Endodermal cell (in vitro differentiated cells): Measurements from ENCODE around the gene GPX4. TPM values are rescaled to one million over a fixed set of nuclear protein-coding genes. Genes with fewer than 3 reads are reported as not detected.

Experiments used
- DNase-seq: peaks from one replicate; pipeline ENCODE4 v3.0.0-alpha.2; 2017
- H3K27ac ChIP-seq: 2 replicates; pipeline ENCODE4 v1.5.1; 2013; ENCODE audit warnings: mild to moderate bottlenecking, low read depth, low read length, moderate library complexity
- H3K27me3 ChIP-seq: 2 replicates; pipeline ENCODE4 v1.6.1; 2013; ENCODE audit warnings: mild to moderate bottlenecking, low read length, moderate library complexity; ENCODE audit not compliant: insufficient read depth, control insufficient read depth, poor library complexity, severe bottlenecking
- H3K36me3 ChIP-seq: 2 replicates; pipeline ENCODE4 v1.7.0; 2013; ENCODE audit warnings: mild to moderate bottlenecking, low read length, moderate library complexity; ENCODE audit not compliant: control insufficient read depth, insufficient read depth
- H3K4me1 ChIP-seq: one replicate; pipeline ENCODE4 v1.7.0; 2013; ENCODE audit warnings: low read length; ENCODE audit not compliant: control insufficient read depth, insufficient read depth
- H3K4me3 ChIP-seq: 2 replicates; pipeline ENCODE4 v1.5.1; 2013; ENCODE audit warnings: mild to moderate bottlenecking, low read length, moderate library complexity
- H3K9ac ChIP-seq: 2 replicates; pipeline ENCODE4 v1.6.1; 2013; ENCODE audit warnings: mild to moderate bottlenecking, low read length, moderate library complexity; ENCODE audit not compliant: poor library complexity, severe bottlenecking; ENCODE audit errors: extremely low read depth
- H3K9me3 ChIP-seq: 2 replicates; pipeline ENCODE4 v1.6.1; 2013; ENCODE audit warnings: mild to moderate bottlenecking, low read length, moderate library complexity; ENCODE audit not compliant: control insufficient read depth
- H3K27ac Mint-ChIP-seq: 2 replicates; pipeline ENCODE4 v1.8.0; 2020; ENCODE audit warnings: mixed read lengths
- H3K27me3 Mint-ChIP-seq: 2 replicates; pipeline ENCODE4 v1.8.0; 2021; ENCODE audit warnings: mild to moderate bottlenecking, mixed read lengths; ENCODE audit not compliant: insufficient read depth
- H3K36me3 Mint-ChIP-seq: 2 replicates; pipeline ENCODE4 v1.8.0; 2020; ENCODE audit warnings: low read depth, mixed read lengths
- H3K4me1 Mint-ChIP-seq: 2 replicates; pipeline ENCODE4 v1.8.0; 2020; ENCODE audit warnings: mixed read lengths
- H3K4me3 Mint-ChIP-seq: 2 replicates; pipeline ENCODE4 v1.8.0; 2020; ENCODE audit warnings: mild to moderate bottlenecking, moderate library complexity, mixed read lengths
- H3K9me3 Mint-ChIP-seq: 2 replicates; pipeline ENCODE4 v1.8.0; 2020; ENCODE audit warnings: mild to moderate bottlenecking, mixed read lengths
- WGBS, 2 experiments: methylation state at CpG; one replicate each; pipeline versions ENCODE4 v1.1.5 to v1.1.7; 2013; ENCODE audit warnings: missing lambda C conversion rate in 2 of 2, mixed read lengths in 1 of 2; ENCODE audit not compliant: insufficient coverage in 1 of 2, insufficient read length in 1 of 2; 5-methylcytosine and 5-hydroxymethylcytosine counted together
- total RNA-seq, 2 donors: library from RNA; stranded (reverse); fragmentation: NEBNext Ultra II Directional in 1 of 2; extraction: Animal tissue kit (Norgen Biotek cat#: 25700) in 1 of 2; gene quantifications; 2 replicates in 1 of 2; 3 replicates in 1 of 2; pipeline ENCODE4 v1.2.1, GENCODE V29; 2021
- TF ChIP-seq, protein P1 (sequence below): fragments of 200-600 bp; sonication (generic); conservative IDR thresholded peaks from 2 replicates; pipeline ENCODE4 v1.5.0; 2021; ENCODE audit warnings: antibody characterized with exemption, mild to moderate bottlenecking

Gene GPX4
- total RNA-seq, 2 donors from 2014 or later = 331 to 449 TPM

DNA sequence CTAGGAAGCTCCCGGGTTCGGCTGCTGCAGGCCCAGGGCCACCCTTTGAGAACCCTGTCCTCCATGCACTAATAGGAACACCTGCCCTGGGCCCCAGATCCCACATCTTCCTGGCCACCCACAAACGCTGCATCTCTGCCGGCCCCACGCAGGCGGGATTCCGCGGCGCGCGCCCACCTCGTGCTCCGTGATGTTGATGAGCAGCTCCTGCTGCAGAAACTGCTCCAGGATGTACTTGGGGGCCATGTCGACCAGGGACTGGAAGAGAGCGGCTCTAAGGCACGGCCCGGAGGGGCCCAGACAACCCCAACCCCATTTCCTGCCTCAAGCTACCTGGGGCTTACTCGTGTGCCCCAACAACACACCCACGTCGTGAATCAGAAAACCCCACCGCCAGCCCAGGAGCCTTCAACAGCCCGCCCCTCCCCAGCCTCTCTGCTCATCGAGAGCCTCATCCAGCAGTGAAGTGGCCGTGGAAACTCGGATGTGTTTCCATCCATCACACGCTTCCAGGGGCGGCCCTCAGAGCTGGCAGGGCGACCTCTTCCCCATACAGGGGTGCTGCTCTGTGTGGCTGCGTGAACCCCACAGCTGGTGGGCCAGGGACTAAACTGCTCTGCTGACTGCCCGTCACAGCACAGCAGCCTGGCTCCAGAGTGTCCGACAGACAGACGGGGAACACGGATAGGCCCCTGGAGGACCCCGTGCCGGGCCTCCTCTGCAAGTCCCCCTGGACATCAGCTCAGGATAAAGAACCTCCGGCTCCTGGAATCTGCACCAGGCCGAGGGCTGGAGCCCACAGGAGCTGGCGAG, 12.9 kb upstream of the GPX4 start:
- no peak for DNase-seq
- H3K9me3 ChIP-seq = no peaks in the 10 kb centered on the region
- WGBS, 2 experiments = 94 to 95% methylated on average over 28 to 38 of the region's 38 CpGs
- H3K27me3 ChIP-seq = no peaks in the 10 kb centered on the region
- Mint-ChIP-seq H3K4me1 (peaks cover 4% of the 10 kb centered on the region), H3K36me3 (peaks cover 30% of the 10 kb centered on the region), H3K9me3 (no peaks in the 10 kb centered on the region), H3K4me3 (no peak overlapping the region), H3K27me3 (no peaks in the 10 kb centered on the region), H3K27ac (no peak overlapping the region)
- H3K9ac ChIP-seq = no peak overlapping the region
- TF ChIP-seq, protein P1, sequence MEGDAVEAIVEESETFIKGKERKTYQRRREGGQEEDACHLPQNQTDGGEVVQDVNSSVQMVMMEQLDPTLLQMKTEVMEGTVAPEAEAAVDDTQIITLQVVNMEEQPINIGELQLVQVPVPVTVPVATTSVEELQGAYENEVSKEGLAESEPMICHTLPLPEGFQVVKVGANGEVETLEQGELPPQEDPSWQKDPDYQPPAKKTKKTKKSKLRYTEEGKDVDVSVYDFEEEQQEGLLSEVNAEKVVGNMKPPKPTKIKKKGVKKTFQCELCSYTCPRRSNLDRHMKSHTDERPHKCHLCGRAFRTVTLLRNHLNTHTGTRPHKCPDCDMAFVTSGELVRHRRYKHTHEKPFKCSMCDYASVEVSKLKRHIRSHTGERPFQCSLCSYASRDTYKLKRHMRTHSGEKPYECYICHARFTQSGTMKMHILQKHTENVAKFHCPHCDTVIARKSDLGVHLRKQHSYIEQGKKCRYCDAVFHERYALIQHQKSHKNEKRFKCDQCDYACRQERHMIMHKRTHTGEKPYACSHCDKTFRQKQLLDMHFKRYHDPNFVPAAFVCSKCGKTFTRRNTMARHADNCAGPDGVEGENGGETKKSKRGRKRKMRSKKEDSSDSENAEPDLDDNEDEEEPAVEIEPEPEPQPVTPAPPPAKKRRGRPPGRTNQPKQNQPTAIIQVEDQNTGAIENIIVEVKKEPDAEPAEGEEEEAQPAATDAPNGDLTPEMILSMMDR = no peak
- H3K4me3 ChIP-seq = no peak overlapping the region
- H3K36me3 ChIP-seq = peaks cover 40% of the 10 kb centered on the region
- H3K27ac ChIP-seq = no peak overlapping the region
- no peaks in the 10 kb centered on the region for H3K4me1 ChIP-seq

DNA sequence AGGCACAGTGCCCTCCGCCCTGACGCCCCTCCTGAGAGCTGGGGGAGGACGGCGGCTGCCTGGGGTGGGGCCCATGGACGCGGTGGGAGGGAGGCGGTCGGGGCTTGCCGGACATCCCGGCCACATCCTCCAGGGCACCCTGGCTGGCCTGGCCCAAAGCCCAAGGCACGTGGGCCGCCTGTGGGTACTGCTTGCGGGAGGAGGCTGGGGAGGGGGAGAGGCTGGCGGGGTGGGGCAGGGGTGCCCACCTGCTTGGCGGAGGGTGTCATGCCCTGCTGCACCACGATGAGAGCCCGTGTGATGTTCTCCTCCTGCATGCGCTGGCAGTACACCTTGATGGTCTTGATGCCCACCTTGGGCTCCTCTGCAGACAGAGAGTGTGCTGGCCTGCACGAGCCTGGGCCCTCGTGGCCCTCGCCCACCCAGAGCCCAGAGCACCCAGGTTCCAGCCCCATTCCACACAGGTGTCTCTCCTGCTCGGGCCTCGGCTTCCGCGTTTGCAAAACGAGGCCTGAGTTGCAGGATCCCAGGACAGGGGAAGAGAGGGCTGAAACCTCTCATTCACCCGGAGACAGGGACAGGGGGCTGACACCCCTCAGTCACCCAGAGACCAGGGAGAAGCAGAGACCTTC, 12.1 kb upstream of the GPX4 start:
- Histone ChIP-seq H3K4me3 (no peak overlapping the region), H3K9me3 (no peaks in the 10 kb centered on the region), H3K36me3 (peaks cover 40% of the 10 kb centered on the region), H3K9ac (no peak overlapping the region), H3K27ac (no peak overlapping the region), H3K4me1 (no peaks in the 10 kb centered on the region), H3K27me3 (no peaks in the 10 kb centered on the region)
- Mint-ChIP-seq H3K27me3 (no peaks in the 10 kb centered on the region), H3K4me1 (peaks cover 4% of the 10 kb centered on the region), H3K27ac (no peak overlapping the region), H3K9me3 (no peaks in the 10 kb centered on the region), H3K4me3 (no peak overlapping the region), H3K36me3 (peaks cover 27% of the 10 kb centered on the region)
- TF ChIP-seq, protein P1 = no peak
- 94 to 96% methylated on average over 13 to 27 of the region's 27 CpGs for WGBS, 2 experiments
- no peak for DNase-seq

DNA sequence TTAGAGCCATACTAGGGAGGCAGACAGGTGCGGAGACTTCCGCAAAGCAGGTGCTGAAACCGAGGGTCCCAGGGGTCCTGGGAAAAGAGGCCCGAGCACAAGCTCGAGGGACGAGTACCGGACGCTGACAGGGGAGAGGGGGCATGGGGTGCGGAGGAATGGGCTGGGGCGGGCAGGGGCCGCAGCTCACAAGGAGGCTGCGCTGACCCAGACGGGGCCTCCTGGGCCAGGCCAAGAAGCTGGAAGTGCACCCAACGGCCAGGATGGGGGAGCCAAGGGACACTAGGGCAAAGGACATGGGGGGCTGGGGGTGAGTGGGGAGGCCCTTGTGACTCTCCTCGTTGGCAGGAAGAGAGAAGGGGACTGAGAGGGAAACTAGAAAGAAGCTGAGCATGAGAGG, 10.5 kb upstream of the GPX4 start:
- Mint-ChIP-seq H3K4me3 (peak overlapping the region; percentile 86), H3K36me3 (peaks cover 22% of the 10 kb centered on the region), H3K27ac (peak overlapping the region; percentile 39), H3K9me3 (no peaks in the 10 kb centered on the region), H3K4me1 (peaks cover 4% of the 10 kb centered on the region), H3K27me3 (no peaks in the 10 kb centered on the region)
- peak overlapping the region; percentile 87 for H3K4me3 ChIP-seq
- no peaks in the 10 kb centered on the region for H3K9me3 ChIP-seq
- H3K27ac ChIP-seq = no peak overlapping the region
- peaks cover 30% of the 10 kb centered on the region for H3K36me3 ChIP-seq
- TF ChIP-seq, protein P1 = no peak
- no peak overlapping the region for H3K9ac ChIP-seq
- H3K27me3 ChIP-seq = no peaks in the 10 kb centered on the region
- no peaks in the 10 kb centered on the region for H3K4me1 ChIP-seq
- DNase-seq = no peak
- WGBS, 2 experiments = 94 to 95% methylated on average over 6 to 15 of the region's 15 CpGs
